ENCODE data around the gene EARS2.

The EARS2 gene

GRCh38 chr16:23480257-23480656, 76.9 kb downstream of the EARS2 start:
- DNase-seq (ENCODE audit: low read depth) = no peak

DNA sequence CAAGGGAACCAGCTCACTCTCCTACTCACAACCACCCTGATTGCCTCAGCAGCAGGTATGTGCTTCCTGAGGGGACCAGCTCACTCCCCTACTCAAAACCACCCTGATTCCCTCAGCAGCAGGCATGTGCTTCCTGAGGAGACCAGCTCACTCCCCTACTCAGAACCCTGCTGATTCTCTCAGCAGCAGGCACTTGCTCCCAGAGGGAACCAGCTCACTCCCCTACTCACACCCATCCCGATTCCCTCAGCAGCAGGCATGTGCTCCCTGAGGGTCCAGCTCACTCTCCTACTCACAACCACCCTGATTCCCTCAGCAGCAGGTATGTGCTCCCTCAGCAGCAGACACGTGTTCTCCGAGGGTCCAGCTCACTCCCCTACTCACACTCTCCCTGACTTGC, 78.0 kb downstream of the EARS2 start:
- no peak for DNase-seq (ENCODE audit: low read depth)

- DNase-seq (ENCODE audit: low read depth) = no peak
Measured at GRCh38 chr16:23478566-23478965, 78.6 kb downstream of the EARS2 start.

DNA sequence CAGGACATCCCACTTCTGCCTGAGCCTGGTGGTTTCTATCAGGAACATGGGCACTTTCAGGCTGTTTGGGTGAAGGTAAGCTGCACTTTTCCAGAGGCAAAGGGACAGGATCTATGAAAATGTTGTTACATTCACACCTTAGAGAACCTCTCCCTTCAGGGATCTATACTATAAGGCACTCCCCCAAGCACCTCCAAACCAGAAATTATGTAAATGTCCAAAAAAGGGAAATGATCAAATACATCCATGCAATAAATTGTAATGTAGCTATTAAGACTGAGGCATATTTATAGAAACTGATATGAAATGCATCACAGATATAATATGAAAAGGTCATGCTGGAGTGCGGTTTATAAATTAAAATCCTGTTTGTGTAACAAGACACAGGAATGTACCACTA, 80.9 kb downstream of the EARS2 start:
- no peak for DNase-seq (ENCODE audit: low read depth)

All from CMK (cell line).